HG03064 (cell line): Measurements from ENCODE around the gene OPN4.

Experiments
- ATAC-seq: cut with Tn5 transposase; IDR thresholded peaks from one replicate; pipeline ENCODE4 v1.9.1; 2021; ENCODE audit warnings: low read depth; ENCODE audit not compliant: unreplicated experiment

Gene OPN4

DNA sequence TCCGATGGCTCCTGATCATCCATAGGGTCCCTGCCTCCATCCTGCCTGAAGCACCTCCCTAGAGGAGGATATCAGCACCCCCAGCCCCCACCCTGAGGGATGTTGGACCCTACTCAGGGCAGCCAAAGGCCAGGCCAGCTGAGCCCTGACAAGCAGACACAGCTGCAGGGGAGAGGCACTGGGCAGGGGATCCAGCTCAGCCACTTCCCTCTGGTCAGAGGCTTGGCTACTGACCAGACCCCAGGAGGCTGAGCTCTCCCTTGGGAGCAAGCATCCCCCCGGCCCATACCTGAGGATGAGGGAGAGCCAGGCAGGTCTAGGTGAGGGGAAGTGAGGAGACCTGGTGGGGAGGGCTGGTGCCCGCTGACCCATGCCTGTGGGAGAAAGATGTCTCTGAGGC lies 20.6 kb downstream of the OPN4 start:
- ATAC-seq: no peak

GRCh38 chr10:86677374-86677773 lies 23.0 kb downstream of the OPN4 start:
- ATAC-seq: no peak

DNA sequence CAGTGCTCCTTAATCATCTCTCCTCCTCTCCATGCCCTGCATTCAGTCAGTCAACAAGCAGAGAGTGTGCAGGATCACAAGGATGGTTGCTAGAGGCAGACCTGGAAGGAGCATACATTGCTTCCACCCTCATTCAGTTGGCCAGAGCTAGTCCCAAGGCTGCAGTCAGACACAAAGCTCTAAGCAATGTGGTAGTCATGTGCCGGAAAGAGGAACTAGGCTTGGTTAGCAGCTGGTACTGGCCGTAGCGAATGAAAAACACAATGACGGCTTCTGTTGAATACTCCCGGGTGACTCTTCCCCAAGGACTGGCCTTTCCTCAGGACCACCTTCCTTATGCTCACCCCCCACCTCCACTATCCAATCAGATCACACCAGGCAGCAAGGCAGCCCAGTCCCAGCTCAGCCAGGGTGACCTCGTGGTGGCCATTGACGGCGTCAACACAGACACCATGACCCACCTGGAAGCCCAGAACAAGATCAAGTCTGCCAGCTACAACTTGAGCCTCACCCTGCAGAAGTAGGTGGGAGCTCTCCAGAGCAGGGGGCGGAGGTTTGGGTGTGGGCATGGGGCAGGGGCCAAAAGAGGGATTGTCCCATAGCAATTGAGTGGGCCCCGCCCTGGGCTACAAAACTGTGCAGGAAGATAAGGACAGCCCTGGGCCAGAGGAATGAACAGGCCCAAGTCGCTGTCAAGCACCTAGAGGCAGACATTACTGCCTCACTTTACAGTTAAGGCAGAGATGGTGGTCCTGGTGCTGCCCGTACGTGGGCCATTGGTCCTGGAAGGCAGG lies 24.8 kb downstream of the OPN4 start:
- ATAC-seq: no peak

- ATAC-seq: no peak
Observed at GRCh38 chr10:86681047-86681446, 26.7 kb downstream of the OPN4 start.

DNA sequence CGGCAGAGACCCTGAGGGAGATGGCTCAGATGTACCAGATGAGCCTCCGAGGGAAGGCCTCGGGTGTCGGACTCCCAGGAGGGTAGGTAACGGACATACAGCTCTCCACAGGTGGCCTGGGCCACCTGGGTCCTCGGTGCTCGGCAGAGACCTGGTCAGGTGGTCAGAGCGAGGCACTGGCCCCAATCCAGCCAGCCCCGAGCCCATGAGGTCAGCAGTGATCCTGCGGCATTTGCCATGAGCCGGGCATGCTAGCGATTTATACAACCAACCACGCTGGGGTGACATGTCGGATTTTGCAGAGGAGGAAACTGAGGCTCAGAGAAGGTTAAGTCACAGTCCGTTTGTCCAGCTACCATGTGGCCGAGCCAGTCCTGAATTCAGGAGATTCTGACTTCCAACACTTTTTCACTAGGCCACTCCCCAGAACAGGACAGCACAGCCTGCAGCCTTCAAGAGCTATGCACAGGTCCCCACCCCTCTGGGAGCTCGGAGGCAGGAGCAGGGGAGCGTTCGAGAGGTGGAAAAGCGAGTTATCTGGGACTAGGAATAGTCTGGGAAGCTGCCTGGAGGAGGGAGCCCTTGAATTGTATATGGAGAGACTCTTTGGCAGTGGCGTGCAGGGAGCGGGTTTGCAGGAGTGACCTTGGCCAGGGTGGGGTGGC lies 27.5 kb downstream of the OPN4 start:
- no peak for ATAC-seq

DNA sequence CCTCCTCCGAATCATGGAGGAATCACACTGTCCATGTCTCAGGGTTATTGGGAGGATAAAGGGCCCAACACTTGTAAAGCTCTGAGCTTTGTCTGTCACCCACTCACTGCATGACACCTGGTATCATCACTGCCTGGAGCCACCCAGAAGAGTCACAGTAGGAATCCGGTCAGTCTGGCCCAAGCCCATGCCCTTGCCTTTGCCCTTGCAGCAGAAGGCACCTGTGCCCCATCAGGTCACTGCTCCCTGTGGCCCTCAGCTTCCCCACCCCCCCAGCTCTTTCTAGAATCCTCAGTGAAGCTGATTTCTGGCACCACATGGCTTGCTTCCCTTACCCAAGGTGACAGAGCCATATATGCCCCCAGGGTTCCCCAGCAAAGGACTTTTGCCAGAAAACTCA lies 28.3 kb downstream of the OPN4 start:
- no peak for ATAC-seq

- ATAC-seq: no peak
Observed at GRCh38 chr10:86684331-86685097, 30.2 kb downstream of the OPN4 start.

- ATAC-seq: no peak
Observed at GRCh38 chr10:86685416-86685815, 31.1 kb downstream of the OPN4 start.

DNA sequence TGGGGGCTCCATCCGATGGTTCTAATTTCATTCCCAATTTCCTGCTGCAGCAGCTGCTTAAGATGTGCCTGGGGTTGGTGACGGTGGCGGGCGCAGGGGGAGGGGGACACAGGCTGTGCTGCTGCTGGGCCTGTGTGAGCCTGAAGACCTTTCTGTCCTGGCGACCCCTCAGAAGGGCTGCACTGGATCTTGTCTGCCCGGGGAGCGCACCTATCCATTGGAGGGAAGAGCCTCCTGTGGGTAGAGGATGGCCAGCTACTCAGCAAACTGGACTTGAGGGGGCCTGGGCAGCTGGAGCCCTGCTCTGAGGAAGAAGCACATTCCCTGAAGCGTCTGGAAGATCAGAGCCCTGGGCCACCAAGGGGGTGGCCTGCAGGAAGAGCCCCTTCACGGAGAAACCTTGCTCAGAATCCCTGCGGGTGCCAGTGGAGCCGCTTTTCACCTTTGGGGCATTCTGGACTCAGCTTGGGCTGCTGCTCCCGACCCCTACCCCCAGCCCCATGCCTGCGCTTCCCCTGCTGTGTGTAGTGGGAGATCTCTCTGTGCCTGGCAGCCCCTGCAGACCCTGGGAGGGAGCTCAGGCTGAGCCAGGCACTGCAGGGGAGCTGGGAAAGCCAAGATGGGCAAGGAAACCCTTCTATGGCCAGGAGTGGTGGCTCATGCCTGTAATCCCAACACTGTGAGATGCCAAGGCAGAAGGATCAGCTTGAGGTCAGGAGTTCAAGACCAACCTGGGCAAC lies 31.7 kb downstream of the OPN4 start:
- no peak for ATAC-seq

DNA sequence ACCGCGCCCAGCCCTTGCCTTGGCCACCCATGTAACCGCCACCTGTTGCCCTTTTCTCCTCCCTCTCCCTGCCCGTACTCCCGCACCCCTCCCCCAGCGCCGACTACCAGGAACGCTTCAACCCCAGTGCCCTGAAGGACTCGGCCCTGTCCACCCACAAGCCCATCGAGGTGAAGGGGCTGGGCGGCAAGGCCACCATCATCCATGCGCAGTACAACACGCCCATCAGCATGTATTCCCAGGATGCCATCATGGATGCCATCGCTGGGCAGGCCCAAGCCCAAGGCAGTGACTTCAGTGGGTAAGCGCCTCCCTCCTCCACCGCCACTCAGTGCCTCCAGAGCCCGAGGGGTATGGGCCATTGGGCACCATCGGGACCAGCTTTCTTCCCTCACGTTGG lies 32.6 kb downstream of the OPN4 start:
- ATAC-seq: no peak

GRCh38 chr10:86687750-86688149 lies 33.4 kb downstream of the OPN4 start:
- no peak for ATAC-seq

DNA sequence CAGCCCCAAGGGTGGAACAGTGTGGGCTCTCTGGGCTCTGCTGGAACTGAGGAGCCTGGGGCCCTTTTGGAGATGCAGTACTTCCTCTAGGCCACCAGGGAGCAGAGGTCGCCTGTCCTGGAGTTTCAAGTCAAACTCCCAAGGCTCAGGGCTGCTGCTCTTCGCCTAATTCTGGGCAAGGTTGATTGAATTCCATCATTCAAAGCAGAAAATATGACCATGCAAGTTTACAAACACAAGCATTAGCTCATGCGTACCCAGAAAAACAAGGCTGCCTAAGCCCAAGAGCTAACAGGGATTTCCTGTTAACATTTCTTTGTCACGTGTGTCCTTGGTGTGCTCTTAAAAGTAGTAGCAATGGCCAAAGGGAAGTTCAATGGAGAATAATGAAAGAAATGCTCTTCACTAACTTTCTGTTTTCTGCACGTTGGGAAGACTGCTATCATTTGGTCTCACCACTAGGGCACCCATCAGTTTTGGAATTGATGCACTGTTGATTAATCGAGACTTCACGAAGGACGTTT lies 34.1 kb downstream of the OPN4 start:
- no peak for ATAC-seq

GRCh38 chr10:86689146-86689545 lies 34.8 kb downstream of the OPN4 start:
- ATAC-seq: no peak

GRCh38 chr10:86690231-86690630 lies 35.9 kb downstream of the OPN4 start:
- no peak for ATAC-seq

DNA sequence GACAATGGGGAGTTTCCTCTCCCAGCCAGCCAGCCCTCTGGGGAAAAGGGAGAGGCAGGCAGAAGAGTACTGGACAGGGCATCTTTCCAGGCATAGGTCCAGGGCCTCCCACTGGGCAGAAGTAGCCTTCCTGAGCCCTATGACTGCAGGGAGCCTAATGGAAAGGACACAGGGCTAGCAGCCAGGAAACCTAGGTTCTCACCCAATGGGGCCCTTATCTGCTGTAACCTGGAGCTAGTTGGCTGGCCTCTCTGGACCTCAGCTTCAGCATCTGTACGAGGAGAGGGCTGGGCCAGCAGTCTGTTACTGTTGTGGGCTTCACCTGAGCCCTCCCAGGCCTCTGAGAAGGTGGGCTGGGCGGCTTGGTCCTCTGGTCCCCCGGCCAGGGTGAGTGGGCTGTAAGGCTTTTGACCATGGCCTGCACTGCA lies 36.3 kb downstream of the OPN4 start:
- no peak for ATAC-seq

DNA sequence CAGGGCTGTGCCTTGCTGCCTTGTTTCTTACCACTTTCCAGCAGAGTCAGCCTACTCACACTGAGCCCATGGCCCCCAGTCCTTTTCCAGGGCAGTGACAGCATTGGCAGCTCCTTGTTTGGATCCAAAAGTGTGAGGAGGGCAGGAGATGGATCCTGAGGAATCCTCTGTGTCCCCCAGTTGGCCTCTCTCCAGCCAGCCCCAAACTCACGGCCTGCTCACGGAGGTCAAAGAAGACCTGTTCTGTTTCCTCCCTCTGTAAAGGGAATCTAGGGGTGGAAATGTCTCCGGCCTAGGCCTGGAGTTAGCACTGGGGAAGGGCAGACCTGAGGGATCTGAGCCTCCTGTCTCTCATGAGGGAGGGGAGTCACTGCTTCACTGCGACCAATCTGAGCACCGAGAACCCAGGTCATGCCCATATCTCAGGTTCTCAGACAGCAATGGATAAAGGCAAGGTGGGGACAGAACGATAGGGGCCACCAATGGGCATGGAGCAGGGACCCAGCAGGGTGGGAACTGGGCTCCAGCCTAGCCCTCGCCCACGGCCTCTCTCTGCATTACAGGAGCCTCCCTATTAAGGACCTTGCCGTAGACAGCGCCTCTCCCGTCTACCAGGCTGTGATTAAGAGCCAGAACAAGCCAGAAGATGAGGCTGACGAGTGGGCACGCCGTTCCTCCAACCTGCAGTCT lies 37.1 kb downstream of the OPN4 start:
- ATAC-seq: no peak

DNA sequence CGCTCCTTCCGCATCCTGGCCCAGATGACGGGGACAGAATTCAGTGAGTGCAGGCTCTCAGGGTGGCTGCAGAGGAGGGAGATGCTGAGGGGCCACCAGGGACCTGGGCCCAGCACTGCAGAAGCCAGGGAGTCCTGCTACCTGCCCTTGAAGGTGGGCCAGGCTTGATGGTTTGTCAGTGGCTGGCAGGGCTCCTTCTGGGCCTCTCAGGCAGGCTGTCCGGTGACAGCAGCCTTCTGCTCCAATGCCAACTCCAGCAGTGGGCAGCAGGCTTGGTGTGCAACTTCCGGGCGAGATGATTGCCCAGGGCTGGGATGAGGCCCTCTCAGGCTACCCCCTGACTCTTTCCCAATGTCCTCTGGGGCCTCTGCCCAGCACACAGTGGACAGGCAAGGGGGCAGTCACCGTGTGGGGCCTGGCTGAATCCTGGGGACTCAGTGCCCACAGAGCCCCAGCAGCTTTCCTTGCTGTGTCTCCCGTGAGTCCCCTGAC lies 37.7 kb downstream of the OPN4 start:
- no peak for ATAC-seq

DNA sequence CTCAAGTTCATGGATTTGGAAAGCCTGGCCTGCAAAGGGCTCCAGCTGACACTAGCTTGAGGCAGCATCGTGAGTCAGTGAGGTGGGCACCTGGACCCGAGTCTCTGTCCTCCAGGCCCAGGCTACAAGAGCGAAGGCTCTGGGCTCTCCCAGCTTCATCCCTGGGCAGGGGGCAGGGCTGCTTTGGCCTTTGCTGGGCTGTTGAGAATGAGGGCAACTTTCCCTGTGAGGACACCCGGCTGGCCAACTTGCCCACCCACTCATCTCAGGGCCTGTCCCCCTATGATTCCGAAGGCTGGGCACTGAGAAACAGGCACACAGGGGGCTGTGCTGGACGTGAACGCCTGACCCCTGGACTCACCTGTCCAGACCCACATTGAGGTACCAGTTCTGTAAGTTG lies 38.3 kb downstream of the OPN4 start:
- no peak for ATAC-seq

DNA sequence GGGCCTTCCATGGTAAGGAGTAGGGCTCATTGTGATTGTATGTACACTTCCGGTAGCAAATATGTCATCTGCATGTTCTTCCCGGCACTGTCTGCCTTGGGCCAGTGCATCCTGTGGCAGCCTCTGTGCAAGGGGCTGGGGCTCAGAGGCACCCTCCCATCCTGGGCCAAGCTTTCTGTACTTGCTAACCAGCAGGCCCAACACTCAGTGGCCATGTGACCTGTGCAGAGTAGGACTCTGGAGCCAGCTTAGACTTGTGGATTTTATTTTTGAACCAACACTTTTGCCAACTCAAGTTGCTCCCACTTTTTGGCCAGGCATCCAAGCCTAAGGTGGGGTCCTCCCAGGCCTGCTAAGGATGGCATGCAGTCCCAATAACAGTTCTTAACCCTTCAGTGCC lies 38.9 kb downstream of the OPN4 start:
- ATAC-seq: no peak
